Mucosa of descending colon (tissue), 3 donors: ENCODE data around the gene HOXB5. TPM values are rescaled to one million over a fixed set of nuclear protein-coding genes. Genes with fewer than 3 reads are reported as not detected.
A peak's percentile ranks its signal among the peaks of the same experiment; 100 is the strongest.

ENCODE experiments used
- ATAC-seq: fragments of 200-7000 bp; cut with Tn5 transposase; one replicate; pipeline ENCODE4 v1.9.1; 2020; ENCODE audit warnings: mild to moderate bottlenecking, moderate library complexity
- DNase-seq, 3 donors: peaks; one replicate each; pipeline ENCODE4 v3.0.0-alpha.2; 2020
- H3K36me3 ChIP-seq: fragments of 200-600 bp; one replicate; pipeline ENCODE4 v1.8.0; 2021; ENCODE audit warnings: low read depth, mild to moderate bottlenecking
- H3K4me1 ChIP-seq: fragments of 200-600 bp; one replicate; pipeline ENCODE4 v1.8.0; 2021; ENCODE audit warnings: low read depth, mild to moderate bottlenecking
- H3K4me3 ChIP-seq: fragments of 200-600 bp; one replicate; pipeline ENCODE4 v1.8.0; 2021; ENCODE audit warnings: mild to moderate bottlenecking
- H3K9me3 ChIP-seq: fragments of 200-600 bp; one replicate; pipeline ENCODE4 v1.8.0; 2021; ENCODE audit warnings: mild to moderate bottlenecking
- CTCF ChIP-seq: fragments of 200-600 bp; IDR thresholded peaks from one replicate; pipeline ENCODE4 v1.8.0; 2022; ENCODE audit warnings: antibody characterized with exemption, mild to moderate bottlenecking
- intact Hi-C, 2 donors: fragments of 100-400 bp; cut with DNase I in 1 of 2; cut with micrococcal nuclease in 1 of 2; formaldehyde crosslinking; loops; one replicate each; pipeline versions ENCODE4 v1.11.0 to v1.11.1; 2022; cut with DNase I, micrococcal nuclease
- total RNA-seq, 3 donors: library from RNA; stranded (reverse); fragmentation: NEBNext Ultra II Directional in 2 of 3; extraction: Animal tissue kit (Norgen Biotek cat#: 25700) in 2 of 3; gene quantifications; one replicate each; pipeline versions ENCODE4 v1.2.1 to v1.2.4, GENCODE V29; 2021 to 2023
- donor health status: DM: no; HTN: no; CAD: no; lungs with moderate emphysema.
- donor health status: DM: no; HTN: no; CAD: no.
- donor health status: DM: no; HTN: yes; CAD: no.

The HOXB5 gene
- total RNA-seq, 3 donors from 2014 or later: 16.2 to 29.3 (median 19.9) TPM

- ATAC-seq (peak; percentile 69), DNase-seq (peak; percentile 77 to 84 (median 81))
- intact Hi-C loops: no loop called here
These were observed 10.6 kb upstream of the HOXB5 start for GRCh38 chr17:48603959-48604769.

GRCh38 chr17:48601539-48602425 is 8.2 kb upstream of the HOXB5 start:
- intact Hi-C loops: no loop called here
- H3K4me3 ChIP-seq: peak overlapping the region; percentile 54
- DNase-seq (peak; percentile 81 to 82 (median 82)), ATAC-seq (peak; percentile 59)
- H3K36me3 ChIP-seq: no peaks in the 10 kb centered on the region
- TF ChIP-seq CTCF: no peak
- no peaks in the 10 kb centered on the region for H3K9me3 ChIP-seq
- peaks cover 34% of the 10 kb centered on the region for H3K4me1 ChIP-seq

More at GRCh38 chr17:48603959-48604769, 10.6 kb upstream of the HOXB5 start:
- Histone ChIP-seq H3K36me3 (no peaks in the 10 kb centered on the region), H3K4me1 (peaks cover 22% of the 10 kb centered on the region), H3K9me3 (no peaks in the 10 kb centered on the region), H3K4me3 (peak overlapping the region; percentile 54)
- no peak for TF ChIP-seq CTCF

- Histone ChIP-seq H3K4me3 (no peak overlapping the region), H3K36me3 (no peaks in the 10 kb centered on the region), H3K4me1 (peaks cover 34% of the 10 kb centered on the region)
These were observed 7.6 kb upstream of the HOXB5 start for GRCh38 chr17:48601207-48601538.

GRCh38 chr17:48600244-48601098 is 6.9 kb upstream of the HOXB5 start:
- TF ChIP-seq CTCF: no peak

More at GRCh38 chr17:48601207-48601538, 7.6 kb upstream of the HOXB5 start:
- ATAC-seq (no peak), DNase-seq (no peak)
- no peaks in the 10 kb centered on the region for H3K9me3 ChIP-seq
- TF ChIP-seq CTCF: no peak
- intact Hi-C loops: no loop called here

DNA sequence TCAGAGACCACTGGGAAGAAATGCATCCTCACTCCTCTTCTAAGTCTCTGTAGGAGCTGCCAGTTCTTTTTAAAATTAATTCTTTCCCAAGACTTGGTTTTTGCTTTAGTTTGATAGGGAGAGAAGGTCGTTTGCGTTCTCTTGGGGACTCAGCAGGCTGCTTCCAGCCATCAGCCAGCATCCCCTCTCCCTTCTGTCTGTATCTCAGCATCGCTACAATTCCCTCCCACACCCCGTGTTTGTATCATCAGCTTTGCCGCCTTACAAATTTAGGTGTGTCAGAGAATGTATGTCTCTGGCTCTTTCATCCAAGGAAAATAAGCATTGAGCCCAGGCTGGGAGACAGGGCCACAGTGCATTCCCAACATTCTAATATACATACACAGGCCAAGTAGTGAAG is 5.8 kb upstream of the HOXB5 start:
- no peak for TF ChIP-seq CTCF
- intact Hi-C loops: no loop called here
- ATAC-seq: no peak
- peaks cover 5% of the 10 kb centered on the region for H3K36me3 ChIP-seq
- no peak for DNase-seq
- peaks cover 37% of the 10 kb centered on the region for H3K4me1 ChIP-seq
- H3K9me3 ChIP-seq: no peaks in the 10 kb centered on the region
- no peak overlapping the region for H3K4me3 ChIP-seq

More at GRCh38 chr17:48600244-48601098, 6.9 kb upstream of the HOXB5 start:
- Histone ChIP-seq H3K4me1 (peaks cover 33% of the 10 kb centered on the region), H3K4me3 (no peak overlapping the region), H3K36me3 (peaks cover under 1% of the 10 kb centered on the region), H3K9me3 (no peaks in the 10 kb centered on the region)
- ATAC-seq: no peak
- intact Hi-C loops: no loop called here
- peak in 2 of 3 donors; percentile 56 to 60 for DNase-seq
